Measurements from ENCODE around the gene THSD4.
"Not testable (repeated sequence)": the region's sequence is repeated elsewhere in the genome, so short reads cannot be mapped to it uniquely, and the experiment has no call there.

The THSD4 gene

GRCh38 chr15:71203586-71204474 lies 88.6 kb downstream of the THSD4 start:
- TF ChIP-seq CTCF (conservative IDR thresholded peaks at IDR 0.05; ENCODE audit: low read depth, low read length), result no peak
- no peak overlapping the region for H3K4me3 ChIP-seq (ENCODE audit: low read length)
- DNase-seq (ENCODE audit: low read depth), result no peak

GRCh38 chr15:71207141-71207540 lies 91.9 kb downstream of the THSD4 start:
- no peak for DNase-seq (ENCODE audit: low read depth)
- TF ChIP-seq CTCF (conservative IDR thresholded peaks at IDR 0.05; ENCODE audit: low read depth, low read length), result no peak
- H3K4me3 ChIP-seq (ENCODE audit: low read length), result no peak overlapping the region

- TF ChIP-seq CTCF (conservative IDR thresholded peaks at IDR 0.05; ENCODE audit: low read depth, low read length), result no peak
- DNase-seq (ENCODE audit: low read depth), result no peak
- H3K4me3 ChIP-seq (ENCODE audit: low read length), result no peak overlapping the region
These were observed 96.9 kb downstream of the THSD4 start for GRCh38 chr15:71212146-71212545.

GRCh38 chr15:71213943-71214342 lies 98.7 kb downstream of the THSD4 start:
- H3K4me3 ChIP-seq (ENCODE audit: low read length); DNase-seq (ENCODE audit: low read depth): not testable (repeated sequence)

GRCh38 chr15:71215126-71215894 lies 100.0 kb downstream of the THSD4 start:
- no peak for TF ChIP-seq CTCF (conservative IDR thresholded peaks at IDR 0.05; ENCODE audit: low read depth, low read length)
- H3K4me3 ChIP-seq (ENCODE audit: low read length), result no peak overlapping the region
- no peak for DNase-seq (ENCODE audit: low read depth)

GRCh38 chr15:71218272-71218805 lies 103.1 kb downstream of the THSD4 start:
- no peak overlapping the region for H3K4me3 ChIP-seq (ENCODE audit: low read length)
- TF ChIP-seq CTCF (conservative IDR thresholded peaks at IDR 0.05; ENCODE audit: low read depth, low read length), result no peak
- no peak for DNase-seq (ENCODE audit: low read depth)

GRCh38 chr15:71219101-71219500 lies 103.8 kb downstream of the THSD4 start:
- no peak for DNase-seq (ENCODE audit: low read depth)
- no peak for TF ChIP-seq CTCF (conservative IDR thresholded peaks at IDR 0.05; ENCODE audit: low read depth, low read length)
- H3K4me3 ChIP-seq (ENCODE audit: low read length), result no peak overlapping the region

Measured in retinal pigment epithelial cell (primary cell).